Memory B cell (primary cell): ENCODE measurements around the gene PEAR1.

Experiments used
- ATAC-seq: fragments of 150-1000 bp; cut with Tn5 transposase; 2 replicates; pipeline ENCODE4 v1.10.0; 2021; ENCODE audit warnings: low read depth, mild to moderate bottlenecking, moderate library complexity
- DNase-seq, 2 donors: peaks; one replicate each; pipeline ENCODE4 v3.0.0; 2022; ENCODE audit warnings: low spot score in 2 of 2
- H3K27ac Mint-ChIP-seq: one replicate; pipeline ENCODE4 v1.8.0; 2022; ENCODE audit warnings: mild to moderate bottlenecking, moderate library complexity, mixed read lengths
- H3K27me3 Mint-ChIP-seq: one replicate; pipeline ENCODE4 v1.8.0; 2022; ENCODE audit warnings: mixed read lengths
- H3K36me3 Mint-ChIP-seq: one replicate; pipeline ENCODE4 v1.8.0; 2022; ENCODE audit warnings: mild to moderate bottlenecking, mixed read lengths
- H3K4me1 Mint-ChIP-seq: one replicate; pipeline ENCODE4 v1.8.0; 2022; ENCODE audit warnings: mixed read lengths
- H3K4me3 Mint-ChIP-seq: one replicate; pipeline ENCODE4 v1.8.0; 2022; ENCODE audit warnings: mild to moderate bottlenecking, moderate library complexity, mixed read lengths
- H3K9me3 Mint-ChIP-seq: one replicate; pipeline ENCODE4 v1.8.0; 2022; ENCODE audit warnings: mixed read lengths

PEAR1 gene

GRCh38 chr1:156865865-156866248, 27.7 kb upstream of the PEAR1 start:
- no peak overlapping the region for H3K4me3 Mint-ChIP-seq
- peaks cover 8% of the 10 kb centered on the region for H3K4me1 Mint-ChIP-seq
- ATAC-seq (no peak), DNase-seq (no peak)
- no peaks in the 10 kb centered on the region for H3K36me3 Mint-ChIP-seq
- H3K9me3 Mint-ChIP-seq: no peaks in the 10 kb centered on the region
- H3K27ac Mint-ChIP-seq: no peak overlapping the region
- peaks cover 45% of the 10 kb centered on the region for H3K27me3 Mint-ChIP-seq

GRCh38 chr1:156866249-156866909, 27.1 kb upstream of the PEAR1 start:
- H3K27me3 Mint-ChIP-seq: peaks cover 46% of the 10 kb centered on the region
- peaks cover 8% of the 10 kb centered on the region for H3K4me1 Mint-ChIP-seq

GRCh38 chr1:156868341-156868740, 25.2 kb upstream of the PEAR1 start:
- no peaks in the 10 kb centered on the region for H3K9me3 Mint-ChIP-seq
- peaks cover 36% of the 10 kb centered on the region for H3K27me3 Mint-ChIP-seq
- no peak for DNase-seq
- peaks cover 2% of the 10 kb centered on the region for H3K4me1 Mint-ChIP-seq
- no peaks in the 10 kb centered on the region for H3K36me3 Mint-ChIP-seq
- H3K4me3 Mint-ChIP-seq: no peak overlapping the region
- no peak for ATAC-seq
- H3K27ac Mint-ChIP-seq: no peak overlapping the region

More at GRCh38 chr1:156866249-156866909, 27.1 kb upstream of the PEAR1 start:
- Mint-ChIP-seq H3K9me3 (no peaks in the 10 kb centered on the region), H3K4me3 (no peak overlapping the region), H3K36me3 (no peaks in the 10 kb centered on the region), H3K27ac (no peak overlapping the region)
- ATAC-seq: no peak
- no peak for DNase-seq

GRCh38 chr1:156869455-156869854, 24.1 kb upstream of the PEAR1 start:
- ATAC-seq (no peak), DNase-seq (no peak)
- Mint-ChIP-seq H3K4me1 (no peaks in the 10 kb centered on the region), H3K27me3 (peaks cover 32% of the 10 kb centered on the region), H3K36me3 (no peaks in the 10 kb centered on the region), H3K4me3 (no peak overlapping the region), H3K9me3 (no peaks in the 10 kb centered on the region), H3K27ac (no peak overlapping the region)

- Mint-ChIP-seq H3K27me3 (peaks cover 28% of the 10 kb centered on the region), H3K36me3 (no peaks in the 10 kb centered on the region), H3K4me1 (no peaks in the 10 kb centered on the region), H3K4me3 (no peak overlapping the region), H3K9me3 (no peaks in the 10 kb centered on the region), H3K27ac (no peak overlapping the region)
- ATAC-seq (no peak), DNase-seq (no peak)
Measured at GRCh38 chr1:156873659-156874058, 19.9 kb upstream of the PEAR1 start.

- H3K9me3 Mint-ChIP-seq: no peaks in the 10 kb centered on the region
- peaks cover 26% of the 10 kb centered on the region for H3K27me3 Mint-ChIP-seq
- ATAC-seq (no peak), DNase-seq (no peak)
- H3K4me3 Mint-ChIP-seq: no peak overlapping the region
- no peaks in the 10 kb centered on the region for H3K36me3 Mint-ChIP-seq
- no peaks in the 10 kb centered on the region for H3K4me1 Mint-ChIP-seq
- H3K27ac Mint-ChIP-seq: no peak overlapping the region
Measured at GRCh38 chr1:156874142-156874541, 19.4 kb upstream of the PEAR1 start.

- ATAC-seq (no peak), DNase-seq (no peak)
- Mint-ChIP-seq H3K36me3 (no peaks in the 10 kb centered on the region), H3K9me3 (no peaks in the 10 kb centered on the region), H3K27me3 (peaks cover 23% of the 10 kb centered on the region), H3K27ac (no peak overlapping the region), H3K4me3 (no peak overlapping the region), H3K4me1 (no peaks in the 10 kb centered on the region)
Measured at GRCh38 chr1:156874572-156875340, 18.8 kb upstream of the PEAR1 start.

- no peak for ATAC-seq
- H3K27me3 Mint-ChIP-seq: peaks cover 26% of the 10 kb centered on the region
- H3K27ac Mint-ChIP-seq: no peak overlapping the region
- H3K4me3 Mint-ChIP-seq: no peak overlapping the region
- DNase-seq: no peak
- no peaks in the 10 kb centered on the region for H3K9me3 Mint-ChIP-seq
- no peaks in the 10 kb centered on the region for H3K36me3 Mint-ChIP-seq
- no peaks in the 10 kb centered on the region for H3K4me1 Mint-ChIP-seq
Measured at GRCh38 chr1:156875341-156875615, 18.2 kb upstream of the PEAR1 start.

- no peaks in the 10 kb centered on the region for H3K4me1 Mint-ChIP-seq
- DNase-seq (no peak), ATAC-seq (no peak)
- no peaks in the 10 kb centered on the region for H3K9me3 Mint-ChIP-seq
- H3K27me3 Mint-ChIP-seq: peaks cover 25% of the 10 kb centered on the region
- no peak overlapping the region for H3K27ac Mint-ChIP-seq
- H3K4me3 Mint-ChIP-seq: no peak overlapping the region
- no peaks in the 10 kb centered on the region for H3K36me3 Mint-ChIP-seq
Measured at GRCh38 chr1:156876281-156876680, 17.2 kb upstream of the PEAR1 start.

GRCh38 chr1:156877433-156878170, 15.9 kb upstream of the PEAR1 start:
- Mint-ChIP-seq H3K4me3 (no peak overlapping the region), H3K4me1 (no peaks in the 10 kb centered on the region), H3K9me3 (no peaks in the 10 kb centered on the region), H3K27me3 (peaks cover 29% of the 10 kb centered on the region), H3K36me3 (no peaks in the 10 kb centered on the region), H3K27ac (no peak overlapping the region)
- ATAC-seq (no peak), DNase-seq (no peak)

GRCh38 chr1:156879876-156880275, 13.6 kb upstream of the PEAR1 start:
- DNase-seq (no peak), ATAC-seq (no peak)
- Mint-ChIP-seq H3K4me1 (no peaks in the 10 kb centered on the region), H3K36me3 (no peaks in the 10 kb centered on the region), H3K9me3 (no peaks in the 10 kb centered on the region), H3K4me3 (no peak overlapping the region), H3K27me3 (peaks cover 30% of the 10 kb centered on the region), H3K27ac (no peak overlapping the region)

- Mint-ChIP-seq H3K36me3 (no peaks in the 10 kb centered on the region), H3K27ac (no peak overlapping the region), H3K27me3 (peaks cover 28% of the 10 kb centered on the region), H3K4me1 (no peaks in the 10 kb centered on the region), H3K4me3 (no peak overlapping the region), H3K9me3 (no peaks in the 10 kb centered on the region)
- no peak for DNase-seq
- ATAC-seq: no peak
Measured at GRCh38 chr1:156880473-156880872, 13.0 kb upstream of the PEAR1 start.

GRCh38 chr1:156881101-156881500, 12.4 kb upstream of the PEAR1 start:
- ATAC-seq (no peak), DNase-seq (no peak)

GRCh38 chr1:156881663-156882062, 11.9 kb upstream of the PEAR1 start:
- H3K27me3 Mint-ChIP-seq: peaks cover 28% of the 10 kb centered on the region
- DNase-seq: no peak
- no peak overlapping the region for H3K27ac Mint-ChIP-seq
- H3K4me3 Mint-ChIP-seq: no peak overlapping the region
- no peak for ATAC-seq
- no peaks in the 10 kb centered on the region for H3K9me3 Mint-ChIP-seq
- H3K4me1 Mint-ChIP-seq: no peaks in the 10 kb centered on the region
- no peaks in the 10 kb centered on the region for H3K36me3 Mint-ChIP-seq

More at GRCh38 chr1:156881101-156881500, 12.4 kb upstream of the PEAR1 start:
- Mint-ChIP-seq H3K36me3 (no peaks in the 10 kb centered on the region), H3K4me1 (no peaks in the 10 kb centered on the region), H3K4me3 (no peak overlapping the region), H3K27me3 (peaks cover 29% of the 10 kb centered on the region), H3K27ac (no peak overlapping the region), H3K9me3 (no peaks in the 10 kb centered on the region)
